ENCODE results near the gene KPNA1. TPM values are rescaled to one million over a fixed set of nuclear protein-coding genes. Genes with fewer than 3 reads are reported as not detected.
A peak's percentile ranks its signal among the peaks of the same experiment; 100 is the strongest.

KPNA1 gene
- total RNA-seq, 3 donors from 2014 or later (not counting 1 experiment from before 2014, with no cell fraction given) = 62.3 to 67.1 (median 63.1) TPM

- intact Hi-C loops (cut with micrococcal nuclease) = no loop called here
- Histone ChIP-seq H3K4me1 (ENCODE audit: control insufficient read depth, insufficient read depth, low read length) (no peaks in the 10 kb centered on the region), H3K4me3 (ENCODE audit: low read length) (no peak overlapping the region), H3K36me3 (ENCODE audit: control insufficient read depth, insufficient read depth, low read length) (peaks cover 49% of the 10 kb centered on the region), H3K27me3 (ENCODE audit: control insufficient read depth, insufficient read depth, low read length) (no peaks in the 10 kb centered on the region), H3K9me3 (ENCODE audit: control insufficient read depth, insufficient read depth, low read length) (no peaks in the 10 kb centered on the region), H3K27ac (ENCODE audit: low read length) (no peak overlapping the region)
- H3K27ac Mint-ChIP-seq = peak overlapping the region in 1 of 2 donors; percentile 22
- TF ChIP-seq CTCF (IDR thresholded peaks at IDR 0.05) = no peak
- no CpG with 5 or more reads among the region's 1 CpG for WGBS (ENCODE audit: insufficient coverage)
- no peaks in the 10 kb centered on the region for H3K36me3 Mint-ChIP-seq
- no peak for DNase-seq
- no peak for ATAC-seq
- H3K9me3 Mint-ChIP-seq = no peaks in the 10 kb centered on the region
- peaks cover 11 to 12% of the 10 kb centered on the region in 2 donors for H3K4me1 Mint-ChIP-seq
- H3K27me3 Mint-ChIP-seq (ENCODE audit: low read depth in 2 of 2) = no peaks in the 10 kb centered on the region
- no peak overlapping the region for H3K4me3 Mint-ChIP-seq
These were observed 106.8 kb downstream of the KPNA1 start for GRCh38 chr3:122407946-122408345.

GRCh38 chr3:122406198-122406597, 108.5 kb downstream of the KPNA1 start:
- no peaks in the 10 kb centered on the region for H3K4me1 ChIP-seq (ENCODE audit: control insufficient read depth, insufficient read depth, low read length)
- Mint-ChIP-seq H3K27me3 (ENCODE audit: low read depth in 2 of 2) (no peaks in the 10 kb centered on the region), H3K27ac (no peak overlapping the region), H3K36me3 (no peaks in the 10 kb centered on the region), H3K4me1 (peaks cover 0 to 9% of the 10 kb centered on the region in 2 donors), H3K9me3 (no peaks in the 10 kb centered on the region), H3K4me3 (no peak overlapping the region)
- intact Hi-C loops (cut with micrococcal nuclease) = no loop called here
- H3K36me3 ChIP-seq (ENCODE audit: control insufficient read depth, insufficient read depth, low read length) = peaks cover 51% of the 10 kb centered on the region
- ATAC-seq (no peak), DNase-seq (no peak)
- no peaks in the 10 kb centered on the region for H3K9me3 ChIP-seq (ENCODE audit: control insufficient read depth, insufficient read depth, low read length)
- no peak overlapping the region for H3K4me3 ChIP-seq (ENCODE audit: low read length)
- no peak for TF ChIP-seq CTCF (IDR thresholded peaks at IDR 0.05)
- no peaks in the 10 kb centered on the region for H3K27me3 ChIP-seq (ENCODE audit: control insufficient read depth, insufficient read depth, low read length)
- 88% methylated on average over 4 of the region's 4 CpGs for WGBS (ENCODE audit: insufficient coverage)
- no peak overlapping the region for H3K27ac ChIP-seq (ENCODE audit: low read length)

GRCh38 chr3:122405015-122405414, 109.7 kb downstream of the KPNA1 start:
- no peaks in the 10 kb centered on the region for H3K9me3 ChIP-seq (ENCODE audit: control insufficient read depth, insufficient read depth, low read length)
- 92% methylated on average over 3 of the region's 3 CpGs for WGBS (ENCODE audit: insufficient coverage)
- no peaks in the 10 kb centered on the region for H3K36me3 Mint-ChIP-seq
- no peak overlapping the region for H3K4me3 ChIP-seq (ENCODE audit: low read length)
- H3K27me3 Mint-ChIP-seq (ENCODE audit: low read depth in 2 of 2) = no peaks in the 10 kb centered on the region
- H3K27ac Mint-ChIP-seq = no peak overlapping the region
- no peak for DNase-seq
- peaks cover 51% of the 10 kb centered on the region for H3K36me3 ChIP-seq (ENCODE audit: control insufficient read depth, insufficient read depth, low read length)
- ATAC-seq = no peak
- H3K9me3 Mint-ChIP-seq = no peaks in the 10 kb centered on the region
- H3K4me1 ChIP-seq (ENCODE audit: control insufficient read depth, insufficient read depth, low read length) = no peaks in the 10 kb centered on the region
- intact Hi-C loops (cut with micrococcal nuclease) = no loop called here
- no peak overlapping the region for H3K4me3 Mint-ChIP-seq
- no peaks in the 10 kb centered on the region for H3K27me3 ChIP-seq (ENCODE audit: control insufficient read depth, insufficient read depth, low read length)
- no peak overlapping the region for H3K27ac ChIP-seq (ENCODE audit: low read length)
- no peak for TF ChIP-seq CTCF (IDR thresholded peaks at IDR 0.05)
- H3K4me1 Mint-ChIP-seq = peaks cover 0 to 5% of the 10 kb centered on the region in 2 donors

GRCh38 chr3:122403489-122403888, 111.2 kb downstream of the KPNA1 start:
- no peak overlapping the region for H3K27ac Mint-ChIP-seq
- H3K9me3 Mint-ChIP-seq = no peaks in the 10 kb centered on the region
- no peak overlapping the region for H3K4me3 Mint-ChIP-seq

More at GRCh38 chr3:122403489-122403888, 111.2 kb downstream of the KPNA1 start:
- ATAC-seq (no peak), DNase-seq (no peak)
- no peaks in the 10 kb centered on the region for H3K4me1 ChIP-seq (ENCODE audit: control insufficient read depth, insufficient read depth, low read length)
- no peaks in the 10 kb centered on the region for H3K27me3 ChIP-seq (ENCODE audit: control insufficient read depth, insufficient read depth, low read length)
- H3K36me3 Mint-ChIP-seq = no peaks in the 10 kb centered on the region
- TF ChIP-seq CTCF (IDR thresholded peaks at IDR 0.05) = no peak
- WGBS (ENCODE audit: insufficient coverage) = 92% methylated on average over 6 of the region's 6 CpGs
- intact Hi-C loops (cut with micrococcal nuclease) = no loop called here
- H3K27ac ChIP-seq (ENCODE audit: low read length) = no peak overlapping the region
- H3K27me3 Mint-ChIP-seq (ENCODE audit: low read depth in 2 of 2) = no peaks in the 10 kb centered on the region
- no peak overlapping the region for H3K4me3 ChIP-seq (ENCODE audit: low read length)
- H3K4me1 Mint-ChIP-seq = no peaks in the 10 kb centered on the region
- no peaks in the 10 kb centered on the region for H3K9me3 ChIP-seq (ENCODE audit: control insufficient read depth, insufficient read depth, low read length)
- H3K36me3 ChIP-seq (ENCODE audit: control insufficient read depth, insufficient read depth, low read length) = peaks cover 44% of the 10 kb centered on the region

All from natural killer cell (primary cell).